Right hindlimb (tissue), 1 donor: ENCODE results near the gene FAM234A.

ENCODE experiments used
- DNase-seq: peaks from one replicate; pipeline ENCODE4 v3.0.0-alpha.2; 2018

FAM234A gene

DNA sequence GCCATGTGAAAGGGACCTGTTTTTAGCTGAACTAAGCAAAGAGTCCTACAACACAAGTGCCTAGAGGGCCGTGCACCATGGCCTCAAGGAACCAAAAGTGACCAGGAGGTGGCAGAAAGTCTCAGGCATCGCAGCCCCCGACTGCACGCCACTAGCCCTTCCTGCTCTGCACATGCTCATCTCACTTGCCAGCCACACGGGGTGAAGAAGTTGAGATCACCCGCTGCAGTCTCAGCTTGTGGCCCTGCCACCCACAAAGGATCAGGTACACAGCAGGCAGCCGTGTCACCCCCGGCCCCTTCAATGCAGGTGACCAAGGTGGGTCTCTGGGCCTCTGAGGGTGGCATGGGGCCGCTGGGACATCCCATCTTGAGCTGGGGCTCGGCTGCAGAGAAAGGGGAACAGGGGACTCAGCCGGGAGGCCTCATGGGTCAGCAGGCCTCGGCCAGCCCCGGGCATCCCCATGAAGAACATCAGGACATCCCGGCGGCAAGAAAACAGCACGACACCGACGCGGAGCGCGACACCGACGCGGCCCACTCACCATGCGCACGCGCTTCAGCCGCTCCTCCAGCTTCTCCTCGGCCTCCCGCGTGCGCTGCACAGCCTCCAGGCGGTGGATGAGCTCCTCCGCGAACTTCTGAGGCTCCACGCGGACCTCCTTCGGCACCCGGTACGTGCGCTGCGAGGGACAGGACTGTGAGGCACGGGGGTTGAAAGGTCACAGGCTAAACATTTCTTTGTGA lies 69.3 kb downstream of the FAM234A start:
- DNase-seq, result no peak

DNA sequence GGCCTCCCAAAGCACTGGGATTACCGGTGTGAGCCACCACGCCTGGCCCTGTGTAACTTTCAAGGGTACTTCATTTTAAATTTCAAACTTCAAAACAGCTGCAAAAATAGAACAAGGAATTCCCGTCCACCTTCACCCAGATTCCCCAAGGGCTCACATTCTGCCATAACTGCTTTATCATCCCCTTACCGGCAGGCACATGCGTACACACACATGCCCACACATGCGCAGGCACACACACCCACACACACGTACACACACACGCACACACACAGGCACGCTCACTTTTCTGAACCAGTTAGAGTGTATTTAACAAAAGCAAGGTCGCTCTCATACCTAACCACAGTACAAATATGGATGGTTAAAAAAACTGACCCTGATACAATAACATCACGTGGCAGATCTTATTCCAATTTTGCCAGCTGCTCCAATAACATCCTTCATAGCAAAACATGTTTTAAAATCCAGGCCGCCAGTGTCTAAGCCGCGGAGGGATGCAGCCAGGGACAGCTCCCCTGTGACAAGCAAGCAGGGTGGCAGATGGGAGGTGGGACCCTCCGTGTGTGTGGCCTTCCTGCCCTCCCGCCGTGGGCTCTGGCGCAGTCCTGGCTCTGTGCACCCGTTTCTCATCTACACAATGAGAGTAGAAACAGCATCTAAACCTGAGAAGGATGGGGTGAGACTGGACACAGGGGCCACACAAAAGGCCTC lies 71.5 kb downstream of the FAM234A start:
- no peak for DNase-seq

DNA sequence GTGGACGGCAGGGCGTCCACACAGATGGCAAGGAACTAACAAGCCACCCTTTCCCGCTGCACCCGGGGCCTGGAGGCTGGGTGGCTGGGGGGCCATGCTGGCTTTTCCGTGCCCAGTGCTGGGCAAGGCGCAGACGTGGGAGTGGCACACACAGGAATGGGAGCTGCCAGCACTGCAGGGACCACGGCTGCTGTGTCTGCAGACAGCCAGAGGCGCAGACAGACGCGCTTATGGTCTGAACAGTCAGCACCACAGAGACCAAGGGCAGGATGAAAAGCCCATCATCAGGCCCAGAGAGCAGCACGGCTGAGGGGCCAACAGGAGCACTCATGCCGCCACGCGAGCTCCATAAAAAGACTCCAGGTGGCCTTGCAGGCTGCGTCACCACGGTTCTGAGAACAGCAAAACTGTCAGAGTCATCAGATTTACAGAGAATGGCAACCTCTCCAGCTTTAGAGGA lies 72.3 kb downstream of the FAM234A start:
- DNase-seq, result no peak

DNA sequence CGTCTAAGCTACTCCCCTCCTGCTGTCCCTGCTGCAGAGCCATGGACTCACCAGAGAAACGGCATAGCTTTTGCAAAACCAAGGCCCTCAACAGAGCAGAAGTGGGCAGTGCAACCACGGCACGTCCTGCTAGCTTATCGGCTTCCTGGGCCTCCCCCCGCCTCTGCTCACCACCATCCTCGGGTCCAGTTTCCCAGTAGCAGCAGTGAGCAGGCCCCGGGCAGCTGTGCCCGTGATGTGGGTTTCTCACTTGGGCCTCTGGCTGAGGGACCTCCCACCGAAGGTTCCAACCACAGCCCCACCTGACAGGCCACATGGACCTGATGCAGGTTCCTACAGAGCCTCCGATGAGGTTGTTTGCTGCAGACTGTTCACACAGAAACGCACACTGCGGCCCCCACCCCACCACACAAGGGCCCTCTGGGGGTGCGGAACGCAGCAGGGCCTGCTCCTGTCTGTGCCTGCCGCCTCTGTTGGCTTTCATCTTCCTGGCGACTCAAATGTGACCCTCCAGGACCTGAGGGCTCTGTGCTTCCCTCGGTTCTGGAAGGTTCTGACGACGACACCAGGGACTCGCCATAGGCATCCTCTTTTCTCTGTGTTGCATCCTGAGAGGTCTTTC lies 73.2 kb downstream of the FAM234A start:
- no peak for DNase-seq

DNA sequence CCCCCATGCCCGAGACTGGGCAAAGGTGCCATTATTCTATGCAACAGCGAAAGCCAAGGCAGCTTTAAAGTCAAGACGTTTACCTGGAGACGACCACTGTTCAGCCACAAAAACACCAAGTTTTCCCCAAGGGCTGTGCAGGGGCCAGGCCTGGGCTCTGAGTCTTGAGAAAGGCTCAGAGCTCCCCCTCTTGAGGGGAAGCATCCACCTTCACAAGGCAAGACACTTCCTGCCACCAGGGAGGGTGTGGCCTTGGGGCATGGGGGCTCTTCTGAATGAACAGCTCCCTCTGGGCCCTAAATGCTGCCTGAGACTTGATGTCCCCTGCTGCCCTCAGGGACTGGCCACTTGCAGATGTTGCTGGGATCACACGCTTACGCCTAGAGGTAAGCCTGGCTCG lies 74.9 kb downstream of the FAM234A start:
- DNase-seq, result no peak

DNA sequence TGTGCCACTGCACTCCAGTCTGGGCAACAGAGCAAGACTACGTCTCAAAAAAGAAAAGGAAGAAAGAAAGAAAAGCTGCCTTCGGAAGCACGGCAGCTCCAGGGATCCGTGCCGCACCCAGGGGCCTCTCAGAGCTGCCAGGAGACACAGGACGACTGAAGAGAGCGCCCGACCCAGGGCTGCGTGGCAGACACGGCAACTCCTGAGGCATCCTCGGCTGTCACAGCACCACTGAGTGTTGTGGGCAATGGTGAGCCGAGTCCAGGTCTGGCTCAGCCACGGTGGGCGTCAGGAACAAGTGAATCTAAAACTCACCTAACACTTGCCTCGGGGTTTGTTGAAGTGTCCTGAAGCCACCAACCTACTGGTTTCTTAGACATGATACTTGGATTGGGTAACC lies 77.1 kb downstream of the FAM234A start:
- DNase-seq, result no peak

DNA sequence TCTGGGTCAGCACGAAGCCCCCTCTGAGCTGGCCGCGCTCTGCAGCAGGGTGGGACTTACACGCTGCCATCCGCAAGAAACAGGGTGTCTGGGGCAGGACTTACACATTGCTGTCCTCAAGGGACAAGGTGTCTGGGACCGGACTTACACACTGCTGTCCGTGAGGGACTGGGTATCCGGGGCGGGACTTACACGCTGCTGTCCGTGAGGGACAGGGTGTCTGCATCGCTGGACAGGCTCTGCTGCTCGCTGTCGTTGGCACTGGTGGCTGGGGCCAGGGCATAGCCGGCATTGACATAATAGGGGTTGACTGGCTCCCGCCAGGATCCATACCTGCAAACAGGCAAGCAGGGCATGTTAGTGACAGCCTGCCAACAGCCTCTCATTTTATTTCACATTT lies 79.7 kb downstream of the FAM234A start:
- no peak for DNase-seq

DNA sequence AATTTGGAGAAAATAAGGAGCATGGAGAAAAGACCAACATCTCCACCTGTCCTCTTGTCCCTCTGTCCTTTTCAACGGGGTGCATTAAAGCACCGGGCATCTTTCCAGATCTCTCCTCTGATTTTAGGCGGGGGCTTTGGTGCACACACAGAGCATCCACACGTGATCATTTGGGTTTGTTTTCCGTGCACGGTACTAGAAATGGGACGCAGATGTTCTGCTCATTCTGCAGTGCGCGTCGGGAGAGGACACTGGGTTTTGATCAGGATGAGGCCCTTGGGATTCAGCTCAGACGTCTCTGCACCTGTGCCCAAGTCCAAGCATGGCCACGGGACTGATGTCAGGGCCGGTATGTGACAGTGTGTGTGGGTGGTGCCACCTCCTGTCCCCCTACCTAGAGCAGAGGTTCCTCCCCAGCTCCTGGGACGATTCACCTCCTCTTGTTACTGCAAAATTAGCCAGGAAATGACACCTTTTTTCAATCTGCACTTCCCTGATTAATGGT lies 80.2 kb downstream of the FAM234A start:
- DNase-seq, result no peak
